H7 (cell line): ENCODE data around the gene CNTN4. TPM values are rescaled to one million over a fixed set of nuclear protein-coding genes. Genes with fewer than 3 reads are reported as not detected.

Source experiments
- DNase-seq: peaks from one replicate; pipeline ENCODE4 v3.0.0; 2012
- H3K27me3 ChIP-seq: 2 replicates; pipeline ENCODE4 v1.6.0; 2011; ENCODE audit warnings: mild to moderate bottlenecking, low read length; ENCODE audit not compliant: control insufficient read depth, insufficient read depth
- H3K36me3 ChIP-seq: replicated peaks from 2 replicates; pipeline ENCODE4 v1.5.1; 2011; ENCODE audit warnings: low read length; ENCODE audit not compliant: control insufficient read depth, insufficient read depth
- H3K4me3 ChIP-seq: 2 replicates; pipeline ENCODE4 v1.5.1; 2011; ENCODE audit warnings: low read depth, mild to moderate bottlenecking, control low read depth, low read length, moderate library complexity; ENCODE audit not compliant: insufficient read depth
- total RNA-seq: library from RNA; depleted of rRNA; stranded (reverse); fragments of >200 nt; shearing (Covaris generic); gene quantifications from 2 replicates; pipeline ENCODE4 v1.2.3, GENCODE V29; 2014

The CNTN4 gene
- total RNA-seq, 1 experiment from 2014 or later, result 2.3 TPM

- no peaks in the 10 kb centered on the region for H3K36me3 ChIP-seq
- no peaks in the 10 kb centered on the region for H3K27me3 ChIP-seq
- H3K4me3 ChIP-seq, result no peak overlapping the region
- no peak for DNase-seq
Observed at GRCh38 chr3:2701471-2701870, 602.8 kb downstream of the CNTN4 start.

- Histone ChIP-seq H3K27me3 (no peaks in the 10 kb centered on the region), H3K36me3 (no peaks in the 10 kb centered on the region), H3K4me3 (no peak overlapping the region)
- DNase-seq, result no peak
Observed at GRCh38 chr3:2706144-2706835, 607.6 kb downstream of the CNTN4 start.

- no peak overlapping the region for H3K4me3 ChIP-seq
- DNase-seq, result no peak
- no peaks in the 10 kb centered on the region for H3K36me3 ChIP-seq
- no peaks in the 10 kb centered on the region for H3K27me3 ChIP-seq
Observed at GRCh38 chr3:2706836-2707210, 608.2 kb downstream of the CNTN4 start.

GRCh38 chr3:2711081-2711480 lies 612.4 kb downstream of the CNTN4 start:
- no peak overlapping the region for H3K4me3 ChIP-seq
- H3K36me3 ChIP-seq, result no peaks in the 10 kb centered on the region
- DNase-seq, result no peak
- no peaks in the 10 kb centered on the region for H3K27me3 ChIP-seq

GRCh38 chr3:2713923-2714322 lies 615.3 kb downstream of the CNTN4 start:
- Histone ChIP-seq H3K4me3 (no peak overlapping the region), H3K27me3 (no peaks in the 10 kb centered on the region), H3K36me3 (no peaks in the 10 kb centered on the region)
- no peak for DNase-seq

- no peak overlapping the region for H3K4me3 ChIP-seq
- H3K36me3 ChIP-seq, result no peaks in the 10 kb centered on the region
- H3K27me3 ChIP-seq, result no peaks in the 10 kb centered on the region
- no peak for DNase-seq
Observed at GRCh38 chr3:2714834-2715233, 616.2 kb downstream of the CNTN4 start.

- Histone ChIP-seq H3K27me3 (no peaks in the 10 kb centered on the region; the same call in 1 of the 2 replicates), H3K36me3 (no peaks in the 10 kb centered on the region), H3K4me3 (no peak overlapping the region)
- no peak for DNase-seq
Observed at GRCh38 chr3:2727101-2727500, 628.4 kb downstream of the CNTN4 start.

- Histone ChIP-seq H3K36me3 (no peaks in the 10 kb centered on the region), H3K27me3 (no peaks in the 10 kb centered on the region; the same call in 1 of the 2 replicates), H3K4me3 (no peak overlapping the region)
- DNase-seq, result no peak
Observed at GRCh38 chr3:2727610-2728318, 629.1 kb downstream of the CNTN4 start.

GRCh38 chr3:2731843-2732242 lies 633.2 kb downstream of the CNTN4 start:
- Histone ChIP-seq H3K27me3 (no peaks in the 10 kb centered on the region; the same call in 1 of the 2 replicates), H3K36me3 (no peaks in the 10 kb centered on the region), H3K4me3 (no peak overlapping the region)
- no peak for DNase-seq

- DNase-seq, result no peak
- no peak overlapping the region for H3K4me3 ChIP-seq
- H3K27me3 ChIP-seq, result no peaks in the 10 kb centered on the region
- H3K36me3 ChIP-seq, result no peaks in the 10 kb centered on the region
Observed at GRCh38 chr3:2735392-2735894, 636.8 kb downstream of the CNTN4 start.

GRCh38 chr3:2741516-2741915 lies 642.9 kb downstream of the CNTN4 start:
- no peak for DNase-seq

GRCh38 chr3:2765002-2765579 lies 666.4 kb downstream of the CNTN4 start:
- no peak overlapping the region for H3K4me3 ChIP-seq
- H3K36me3 ChIP-seq, result no peaks in the 10 kb centered on the region
- H3K27me3 ChIP-seq, result no peaks in the 10 kb centered on the region
- peak; percentile 28 for DNase-seq

More at GRCh38 chr3:2741516-2741915, 642.9 kb downstream of the CNTN4 start:
- Histone ChIP-seq H3K27me3 (no peaks in the 10 kb centered on the region), H3K4me3 (no peak overlapping the region), H3K36me3 (no peaks in the 10 kb centered on the region)

- H3K36me3 ChIP-seq, result no peaks in the 10 kb centered on the region
- no peaks in the 10 kb centered on the region for H3K27me3 ChIP-seq
- peak; percentile 25 for DNase-seq
- no peak overlapping the region for H3K4me3 ChIP-seq
Observed at GRCh38 chr3:2770451-2770850, 671.8 kb downstream of the CNTN4 start.

- H3K4me3 ChIP-seq, result no peak overlapping the region
- no peaks in the 10 kb centered on the region for H3K27me3 ChIP-seq
Observed at GRCh38 chr3:2771193-2771592, 672.5 kb downstream of the CNTN4 start.

GRCh38 chr3:2771741-2772140 lies 673.1 kb downstream of the CNTN4 start:
- H3K4me3 ChIP-seq, result no peak overlapping the region
- no peaks in the 10 kb centered on the region for H3K27me3 ChIP-seq
- no peak for DNase-seq
- H3K36me3 ChIP-seq, result no peaks in the 10 kb centered on the region

More at GRCh38 chr3:2771193-2771592, 672.5 kb downstream of the CNTN4 start:
- DNase-seq, result no peak
- H3K36me3 ChIP-seq, result no peaks in the 10 kb centered on the region
